ENCODE data around the gene MICAL3. TPM values are rescaled to one million over a fixed set of nuclear protein-coding genes. Genes with fewer than 3 reads are reported as not detected.

Gene MICAL3
- polyA plus RNA-seq, 3 donors, result 0.23 to 0.84 TPM; not detected in 1

DNA sequence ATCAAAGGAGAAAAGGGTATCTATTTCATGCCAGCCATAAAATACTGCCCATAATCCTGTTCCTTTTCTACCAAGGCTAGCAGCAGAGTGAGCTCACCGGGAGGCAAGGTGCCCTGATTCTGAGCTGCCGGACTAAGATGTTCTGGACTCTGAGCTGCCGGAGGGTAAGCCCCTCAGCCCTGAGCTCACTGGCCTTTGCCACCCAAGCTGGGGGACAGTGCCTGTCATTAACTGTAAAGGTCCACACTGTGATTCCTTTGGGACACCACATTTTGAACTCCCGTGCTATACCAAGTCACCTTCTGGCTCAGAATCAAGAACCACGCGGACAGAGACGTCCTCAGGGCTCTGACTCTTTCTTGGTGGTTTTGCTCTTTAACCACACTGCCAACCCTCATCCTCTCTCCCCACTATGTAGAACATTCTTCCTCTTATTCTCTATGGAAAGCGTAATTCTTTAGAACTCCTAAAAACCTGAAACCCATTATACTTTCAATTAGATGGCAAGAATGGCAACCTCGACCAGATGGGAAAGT is 161.6 kb downstream of the MICAL3 start:
- Histone ChIP-seq H3K9ac (ENCODE audit: insufficient read depth, low read length, poor library complexity, severe bottlenecking) (no peak overlapping the region), H3K36me3 (replicated peaks in 1 of 2; ENCODE audit: control insufficient read depth in 1 of 2, insufficient read depth in 2 of 2, low read length in 2 of 2) (no peaks in the 10 kb centered on the region), H3K4me2 (replicated peaks; ENCODE audit: extremely low read depth, low read length, poor library complexity, severe bottlenecking) (no peak overlapping the region), H3K9me3 (replicated peaks in 1 of 2; ENCODE audit: control insufficient read depth in 1 of 2, insufficient read depth in 1 of 2, low read length in 2 of 2) (no peaks in the 10 kb centered on the region), H3K4me3 (replicated peaks in 1 of 3; ENCODE audit: low read depth in 2 of 3, low read length in 3 of 3) (no peak overlapping the region), H3K27ac (ENCODE audit: low read depth in 1 of 2, low read length in 2 of 2) (no peak overlapping the region), H4K20me1 (ENCODE audit: insufficient read depth, low read length) (no peaks in the 10 kb centered on the region), H3K79me2 (ENCODE audit: insufficient read depth, low read length) (no peaks in the 10 kb centered on the region), H3K4me1 (ENCODE audit: control insufficient read depth in 1 of 2, insufficient read depth in 2 of 2, low read length in 2 of 2) (no peaks in the 10 kb centered on the region), H3K27me3 (ENCODE audit: control insufficient read depth in 2 of 2, insufficient read depth in 2 of 2, low read length in 2 of 2) (no peaks in the 10 kb centered on the region), H2AFZ (ENCODE audit: insufficient read depth, low read depth, low read length, poor library complexity, severe bottlenecking) (no peak overlapping the region)
- no peaks in the 10 kb centered on the region for H3K9me3 Mint-ChIP-seq
- no peak for DNase-seq
- peaks cover 0 to 2% of the 10 kb centered on the region in 2 donors for H3K36me3 Mint-ChIP-seq
- WGBS (ENCODE audit: insufficient coverage), result 40% methylated on average over 7 of the region's 9 CpGs
- peaks cover 13% of the 10 kb centered on the region for H3K4me1 Mint-ChIP-seq
- no peak overlapping the region for H3K4me3 Mint-ChIP-seq
- no peak overlapping the region for H3K27ac Mint-ChIP-seq
- TF ChIP-seq, protein P1, sequence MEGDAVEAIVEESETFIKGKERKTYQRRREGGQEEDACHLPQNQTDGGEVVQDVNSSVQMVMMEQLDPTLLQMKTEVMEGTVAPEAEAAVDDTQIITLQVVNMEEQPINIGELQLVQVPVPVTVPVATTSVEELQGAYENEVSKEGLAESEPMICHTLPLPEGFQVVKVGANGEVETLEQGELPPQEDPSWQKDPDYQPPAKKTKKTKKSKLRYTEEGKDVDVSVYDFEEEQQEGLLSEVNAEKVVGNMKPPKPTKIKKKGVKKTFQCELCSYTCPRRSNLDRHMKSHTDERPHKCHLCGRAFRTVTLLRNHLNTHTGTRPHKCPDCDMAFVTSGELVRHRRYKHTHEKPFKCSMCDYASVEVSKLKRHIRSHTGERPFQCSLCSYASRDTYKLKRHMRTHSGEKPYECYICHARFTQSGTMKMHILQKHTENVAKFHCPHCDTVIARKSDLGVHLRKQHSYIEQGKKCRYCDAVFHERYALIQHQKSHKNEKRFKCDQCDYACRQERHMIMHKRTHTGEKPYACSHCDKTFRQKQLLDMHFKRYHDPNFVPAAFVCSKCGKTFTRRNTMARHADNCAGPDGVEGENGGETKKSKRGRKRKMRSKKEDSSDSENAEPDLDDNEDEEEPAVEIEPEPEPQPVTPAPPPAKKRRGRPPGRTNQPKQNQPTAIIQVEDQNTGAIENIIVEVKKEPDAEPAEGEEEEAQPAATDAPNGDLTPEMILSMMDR (IDR thresholded peaks at IDR 0.05), result no peak
- peaks cover 0 to 2% (median 0%) of the 10 kb centered on the region in 3 donors for H3K27me3 Mint-ChIP-seq (ENCODE audit: low read depth in 3 of 3)
- intact Hi-C loops (cut with micrococcal nuclease), result no loop called here

DNA sequence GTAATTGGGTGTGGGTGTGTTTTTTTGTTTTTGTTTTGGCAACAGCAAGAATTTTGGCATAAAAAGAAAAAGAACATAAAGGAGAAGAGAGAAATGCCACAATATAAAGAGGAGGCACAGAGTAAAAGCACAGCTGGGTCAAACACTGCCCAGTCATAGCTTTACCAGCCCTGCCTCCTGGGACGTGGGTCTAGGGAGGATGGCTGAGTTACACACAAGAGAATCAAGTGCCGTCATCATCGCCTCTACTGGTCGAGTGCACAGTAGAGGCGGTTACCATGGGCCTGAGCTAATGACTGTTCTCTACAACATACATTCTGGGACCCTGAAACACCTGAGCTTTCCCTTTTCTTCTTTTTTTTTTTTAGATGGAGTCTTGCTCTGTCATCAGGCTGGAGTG is 162.5 kb downstream of the MICAL3 start:
- Histone ChIP-seq H3K27ac (ENCODE audit: low read depth in 1 of 2, low read length in 2 of 2) (no peak overlapping the region), H3K27me3 (ENCODE audit: control insufficient read depth in 2 of 2, insufficient read depth in 2 of 2, low read length in 2 of 2) (no peaks in the 10 kb centered on the region), H2AFZ (ENCODE audit: insufficient read depth, low read depth, low read length, poor library complexity, severe bottlenecking) (no peak overlapping the region), H3K9me3 (replicated peaks in 1 of 2; ENCODE audit: control insufficient read depth in 1 of 2, insufficient read depth in 1 of 2, low read length in 2 of 2) (no peaks in the 10 kb centered on the region), H3K36me3 (replicated peaks in 1 of 2; ENCODE audit: control insufficient read depth in 1 of 2, insufficient read depth in 2 of 2, low read length in 2 of 2) (no peaks in the 10 kb centered on the region), H3K4me3 (replicated peaks in 1 of 3; ENCODE audit: low read depth in 2 of 3, low read length in 3 of 3) (no peak overlapping the region), H3K4me2 (replicated peaks; ENCODE audit: extremely low read depth, low read length, poor library complexity, severe bottlenecking) (no peak overlapping the region), H4K20me1 (ENCODE audit: insufficient read depth, low read length) (no peaks in the 10 kb centered on the region), H3K4me1 (ENCODE audit: control insufficient read depth in 1 of 2, insufficient read depth in 2 of 2, low read length in 2 of 2) (no peaks in the 10 kb centered on the region), H3K9ac (ENCODE audit: insufficient read depth, low read length, poor library complexity, severe bottlenecking) (no peak overlapping the region), H3K79me2 (ENCODE audit: insufficient read depth, low read length) (no peaks in the 10 kb centered on the region)
- no peak overlapping the region for H3K27ac Mint-ChIP-seq
- H3K36me3 Mint-ChIP-seq, result peaks cover 0 to 2% of the 10 kb centered on the region in 2 donors
- peaks cover 6% of the 10 kb centered on the region for H3K4me1 Mint-ChIP-seq
- peaks cover 0 to 2% (median 0%) of the 10 kb centered on the region in 3 donors for H3K27me3 Mint-ChIP-seq (ENCODE audit: low read depth in 3 of 3)
- H3K9me3 Mint-ChIP-seq, result no peaks in the 10 kb centered on the region
- DNase-seq, result no peak
- 100% methylated on average over 1 of the region's 5 CpGs for WGBS (ENCODE audit: insufficient coverage)
- TF ChIP-seq, protein P1 (IDR thresholded peaks at IDR 0.05), result no peak
- intact Hi-C loops (cut with micrococcal nuclease), result no loop called here
- no peak overlapping the region for H3K4me3 Mint-ChIP-seq

Measured in CD14-positive monocyte (primary cell).